CD4-positive, alpha-beta T cell treated with Interleukin-15 for 1 hour (primary cell): Measurements from ENCODE around the gene PPIL4.
"Not testable (repeated sequence)": the region's sequence is repeated elsewhere in the genome, so short reads cannot be mapped to it uniquely, and the experiment has no call there.

Experiments
- DNase-seq: peaks from one replicate; pipeline ENCODE4 v3.0.0-alpha.2; 2020

Gene PPIL4

GRCh38 chr6:149515494-149515893, 30.3 kb downstream of the PPIL4 start:
- no peak for DNase-seq

- no peak for DNase-seq
Observed at GRCh38 chr6:149513915-149514314, 31.9 kb downstream of the PPIL4 start.

GRCh38 chr6:149510793-149511512, 34.9 kb downstream of the PPIL4 start:
- DNase-seq, result no peak

GRCh38 chr6:149508485-149508884, 37.4 kb downstream of the PPIL4 start:
- DNase-seq, result peak; percentile 61

GRCh38 chr6:149503872-149504271, 42.0 kb downstream of the PPIL4 start:
- DNase-seq, result no peak

- DNase-seq, result no peak
Observed at GRCh38 chr6:149503276-149503675, 42.6 kb downstream of the PPIL4 start.

- DNase-seq, result no peak
Observed at GRCh38 chr6:149501768-149502167, 44.1 kb downstream of the PPIL4 start.

- DNase-seq, result no peak
Observed at GRCh38 chr6:149501201-149501600, 44.6 kb downstream of the PPIL4 start.

- DNase-seq, result no peak
Observed at GRCh38 chr6:149500096-149500495, 45.7 kb downstream of the PPIL4 start.

- no peak for DNase-seq
Observed at GRCh38 chr6:149499066-149499465, 46.8 kb downstream of the PPIL4 start.

- no peak for DNase-seq
Observed at GRCh38 chr6:149497365-149497764, 48.5 kb downstream of the PPIL4 start.

GRCh38 chr6:149496597-149496996, 49.2 kb downstream of the PPIL4 start:
- DNase-seq, result not testable (repeated sequence)

GRCh38 chr6:149495349-149496016, 50.4 kb downstream of the PPIL4 start:
- DNase-seq, result peak; percentile 34

- DNase-seq, result peak; percentile 83
Observed at GRCh38 chr6:149494810-149495209, 51.0 kb downstream of the PPIL4 start.

- no peak for DNase-seq
Observed at GRCh38 chr6:149493761-149494320, 52.0 kb downstream of the PPIL4 start.

GRCh38 chr6:149492798-149493343, 53.0 kb downstream of the PPIL4 start:
- DNase-seq, result no peak

GRCh38 chr6:149489967-149490366, 55.9 kb downstream of the PPIL4 start:
- DNase-seq, result no peak

- peak; percentile 82 for DNase-seq
Observed at GRCh38 chr6:149488815-149489214, 57.0 kb downstream of the PPIL4 start.

GRCh38 chr6:149487316-149487715, 58.5 kb downstream of the PPIL4 start:
- DNase-seq, result no peak

- DNase-seq, result peak; percentile 88
Observed at GRCh38 chr6:149484733-149485700, 60.8 kb downstream of the PPIL4 start, which contains the start of gene ZC3H12D. ZC3H12D (minus strand) TSS chr6:149485014; CDS start chr6:149474543, 10,471 bp downstream.

GRCh38 chr6:149483849-149484655, 61.8 kb downstream of the PPIL4 start:
- no peak for DNase-seq

- DNase-seq, result no peak
Observed at GRCh38 chr6:149483334-149483725, 62.5 kb downstream of the PPIL4 start.
